GM12878 (cell line): ENCODE measurements around the gene TRPM5. TPM values are rescaled to one million over a fixed set of nuclear protein-coding genes. Genes with fewer than 3 reads are reported as not detected.

Source experiments
- ATAC-seq: fragments of 200-7000 bp; cut with Tn5 transposase; 3 replicates; pipeline ENCODE4 v1.9.1; 2020; ENCODE audit warnings: mild to moderate bottlenecking, moderate library complexity
- BruUV-seq: library from RNA; stranded (reverse); fragments of 400-500 nt; replicated peaks from 2 replicates; lab custom pipeline; 2021; lab: Mats Ljungman, UMichigan
- CTCF ChIA-PET: fragments of 300-600 bp; sonication (Branson Sonifier 250); formaldehyde crosslinking; extraction: SDS; loops from one replicate; lab custom pipeline; 2021; ENCODE audit warnings: inconsistent platforms; lab: Yijun Ruan, JAX
- POLR2A ChIA-PET: fragments of 350-600 bp; formaldehyde crosslinking; extraction: SDS; loops from one replicate; lab custom pipeline; 2021; ENCODE audit warnings: inconsistent platforms; lab: Charles Lee
- RAD21 ChIA-PET: fragments of 300-600 bp; sonication (Branson Sonifier 250); formaldehyde crosslinking; loops from one replicate; lab custom pipeline; 2023; ENCODE audit warnings: antibody characterized with exemption; ENCODE audit not compliant: unreplicated experiment; lab: Charles Lee
- SMC1A ChIA-PET: fragments of 300-600 bp; sonication (Branson Sonifier 250); formaldehyde crosslinking; loops from one replicate; lab custom pipeline; 2023; ENCODE audit not compliant: unreplicated experiment, uncharacterized antibody; lab: Charles Lee
- DNase-seq: peaks from one replicate; pipeline ENCODE4 v3.0.0-alpha.2; 2011; ENCODE audit warnings: low read depth, low spot score
- FAIRE-seq: peaks from 3 replicates; lab custom pipeline; 2011; peaks lifted over from hg19 to GRCh38; lab: Jason Lieb, UNC
- H2AFZ ChIP-seq: 2 replicates; pipeline ENCODE4 v1.6.0; 2011; ENCODE audit warnings: low read depth, low read length, control low read depth; ENCODE audit not compliant: control insufficient read depth
- H3K27ac ChIP-seq: 2 replicates; pipeline ENCODE4 v1.5.1; 2011; ENCODE audit warnings: control low read depth; ENCODE audit not compliant: control insufficient read depth, insufficient read depth
- H3K27me3 ChIP-seq, 2 experiments: replicated peaks in 1 of 2; 2 replicates each; pipeline versions ENCODE4 v1.6.0 to v1.6.1; 2011; ENCODE audit warnings: low read length in 1 of 2; ENCODE audit not compliant: control insufficient read depth in 2 of 2, insufficient read depth in 2 of 2
- H3K36me3 ChIP-seq, 2 experiments: 2 replicates each; pipeline ENCODE4 v1.5.1; 2011; ENCODE audit warnings: low read length in 1 of 2; ENCODE audit not compliant: control insufficient read depth in 2 of 2, insufficient read depth in 2 of 2
- H3K4me1 ChIP-seq: 2 replicates; pipeline ENCODE4 v1.6.1; 2011; ENCODE audit warnings: mild to moderate bottlenecking, low read length, moderate library complexity, mixed read lengths; ENCODE audit not compliant: control insufficient read depth, insufficient read depth
- H3K4me2 ChIP-seq: 2 replicates; pipeline ENCODE4 v1.6.0; 2011; ENCODE audit warnings: control low read depth; ENCODE audit not compliant: control insufficient read depth, insufficient read depth
- H3K4me3 ChIP-seq: fragments of 200-600 bp; sonication (generic); 2 replicates; pipeline ENCODE4 v1.5.1; 2016
- H3K79me2 ChIP-seq: 2 replicates; pipeline ENCODE4 v1.6.0; 2011; ENCODE audit warnings: low read length; ENCODE audit not compliant: control insufficient read depth, insufficient read depth
- H3K9ac ChIP-seq: 2 replicates; pipeline ENCODE4 v1.8.0; 2011; ENCODE audit warnings: low read length, control low read depth, mixed read lengths; ENCODE audit not compliant: control insufficient read depth, insufficient read depth
- H3K9me3 ChIP-seq: replicated peaks from 3 replicates; pipeline ENCODE4 v1.5.1; 2011; ENCODE audit warnings: mild to moderate bottlenecking, low read length; ENCODE audit not compliant: control insufficient read depth, insufficient read depth
- H4K20me1 ChIP-seq: 2 replicates; pipeline ENCODE4 v1.6.0; 2011; ENCODE audit not compliant: control insufficient read depth, insufficient read depth
- BCL3 ChIP-seq: IDR thresholded peaks from 2 replicates; pipeline ENCODE4 v1.6.1; 2011; ENCODE audit warnings: borderline replicate concordance, low read depth, mild to moderate bottlenecking, moderate library complexity, low read length; ENCODE audit not compliant: insufficient read depth, poor library complexity, severe bottlenecking
- CBX5 ChIP-seq: sonication (generic); IDR thresholded peaks from 2 replicates; pipeline ENCODE4 v1.6.1; 2016; ENCODE audit warnings: low read depth, moderate library complexity, mild to moderate bottlenecking, inconsistent platforms
- CHD4 ChIP-seq: fragments of 200-600 bp; sonication (generic); IDR thresholded peaks from 2 replicates; pipeline ENCODE4 v1.6.1; 2016; ENCODE audit warnings: mild to moderate bottlenecking
- RCOR1 ChIP-seq: conservative IDR thresholded peaks from 2 replicates; pipeline ENCODE4 v1.6.1; 2012; ENCODE audit warnings: low read depth, low read length, improper control_type of control experiment
- TARDBP ChIP-seq: IDR thresholded peaks from 2 replicates; pipeline ENCODE4 v1.6.1; 2016; ENCODE audit warnings: borderline replicate concordance
- TBL1XR1 ChIP-seq: IDR thresholded peaks from 2 replicates; pipeline ENCODE4 v1.6.1; 2012; ENCODE audit warnings: low read depth, low read length, improper control_type of control experiment
- WGBS: methylation state at CpG from one replicate; pipeline ENCODE4 v1.1.6; 2016; ENCODE audit warnings: low lambda C conversion rate; ENCODE audit not compliant: insufficient replicate concordance, insufficient coverage; ENCODE audit errors: missing lambda C conversion rate; 5-methylcytosine and 5-hydroxymethylcytosine counted together
- in situ Hi-C: fragments of 300-500 bp; cut with MboI; formaldehyde crosslinking; loops from 9 replicates; pipeline ENCODE4 v1.14.3; 2018; ENCODE audit warnings: mixed read lengths
- intact Hi-C: fragments of 100-400 bp; cut with micrococcal nuclease; formaldehyde crosslinking; loops from one replicate; pipeline ENCODE4 v1.14.2; 2022; ENCODE audit not compliant: unreplicated experiment
- polyA plus RNA-seq, 11 experiments: library from polyadenylated mRNA; depleted of rRNA in 4 of 11; unstranded in 6 of 11; stranded (reverse) in 5 of 11; fragments of >200 nt; fragmentation: Nextera tagmentation in 4 of 11; fragmentation: Illumina TruSeq in 1 of 11; extraction: Ambion mirVana in 4 of 11; extraction: Trizol in 1 of 11; gene quantifications; 1 replicate in 1 of 11; 2 replicates in 10 of 11; pipeline versions ENCODE4 v1.2.1 to v1.2.3, GENCODE V29; 2011 to 2016; ENCODE audit warnings: inconsistent platforms in 2 of 11, missing spikeins in 2 of 11, low read depth in 1 of 11
- total RNA-seq, 4 experiments: library from RNA; depleted of rRNA in 3 of 4; stranded (reverse); fragments of >200 nt in 3 of 4; fragmentation: Illumina TruSeq in 1 of 4; extraction: Trizol in 1 of 4; gene quantifications; 2 replicates each; pipeline versions ENCODE4 v1.2.1 to v1.2.3, GENCODE V29; 2013 to 2021

The TRPM5 gene
- total and polyA plus RNA-seq, 10 of the 15 experiments (the other 5 are each of a cell fraction or from before 2014, with no cell fraction given), result not detected

GRCh38 chr11:2471048-2471803 lies 26.9 kb upstream of the TRPM5 start (continued):
- TF ChIP-seq BCL3 (no peak), TBL1XR1 (no peak), TARDBP (no peak), CHD4 (no peak), CBX5 (no peak)

DNA sequence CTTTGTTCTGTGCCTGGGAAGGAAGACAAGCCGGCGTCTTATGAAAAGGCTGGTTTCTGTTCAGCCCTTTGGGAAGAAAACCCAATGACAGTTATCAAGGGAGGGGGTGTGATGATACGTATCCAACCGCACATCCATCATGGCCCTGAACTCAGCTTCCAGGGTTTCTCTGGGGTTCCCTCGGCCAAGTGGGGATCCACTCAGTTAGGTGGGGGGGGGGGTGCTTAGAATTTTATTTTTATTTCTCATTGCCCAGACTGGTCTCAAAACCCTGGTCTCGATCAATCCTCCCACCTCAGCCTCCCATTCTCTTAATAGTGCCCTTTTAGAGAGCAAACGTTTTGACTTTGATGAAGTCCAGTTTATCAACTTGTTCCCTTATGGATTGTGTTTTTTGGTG lies 26.2 kb upstream of the TRPM5 start:
- no peak for FAIRE-seq
- ATAC-seq, result no peak
- SMC1A ChIA-PET, result no interaction called here
- RAD21 ChIA-PET, result no interaction called here
- no TSS peak for BruUV-seq
- no peaks in the 10 kb centered on the region for H3K79me2 ChIP-seq
- no peak overlapping the region for H3K4me3 ChIP-seq
- 56% methylated on average over 7 of the region's 7 CpGs for WGBS
- no peak overlapping the region for H2AFZ ChIP-seq
- no peak for DNase-seq
- H3K36me3 ChIP-seq, result no peaks in the 10 kb centered on the region
- peaks cover 10% of the 10 kb centered on the region; the same call in 1 of the 2 replicates for H3K4me1 ChIP-seq
- H3K4me2 ChIP-seq, result no peak overlapping the region
- H4K20me1 ChIP-seq, result no peaks in the 10 kb centered on the region
- H3K27ac ChIP-seq, result no peak overlapping the region
- no peak for TF ChIP-seq TBL1XR1
- TF ChIP-seq RCOR1, result no peak
- TF ChIP-seq, all 136 proteins: peak for 0
- POLR2A ChIA-PET, result no interaction called here
- CTCF ChIA-PET, result no interaction called here
- intact Hi-C loops, result no loop called here
- no peak overlapping the region for H3K9ac ChIP-seq
- H3K9me3 ChIP-seq, result no peaks in the 10 kb centered on the region
- H3K27me3 ChIP-seq, result no peaks in the 10 kb centered on the region
- in situ Hi-C loops, result no loop called here
